ENCODE data around the gene DESI2. TPM values are rescaled to one million over a fixed set of nuclear protein-coding genes. Genes with fewer than 3 reads are reported as not detected.

Gene DESI2
- total RNA-seq, 1 experiment from 2014 or later = 58.7 TPM

DNA sequence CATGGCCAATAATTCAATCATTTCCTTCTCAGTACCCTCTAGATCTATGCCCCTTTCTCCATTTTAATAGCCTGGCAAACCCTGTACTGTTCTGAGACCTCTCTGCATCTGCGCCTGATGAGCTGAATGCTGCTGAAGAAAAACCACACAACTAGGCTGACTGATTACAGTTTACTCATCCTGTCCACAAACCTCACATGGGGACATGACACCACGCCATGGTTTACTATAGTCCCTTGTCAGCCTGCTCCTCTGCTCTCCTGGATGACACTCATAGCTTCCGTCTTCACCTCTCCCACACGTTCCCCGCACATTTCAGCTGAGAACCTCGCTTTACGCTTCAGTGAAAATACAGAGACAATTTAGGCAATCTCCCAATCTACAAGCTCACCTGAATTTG is 59.7 kb downstream of the DESI2 start:
- H3K9me3 ChIP-seq (ENCODE audit: low read length) = no peaks in the 10 kb centered on the region
- no peaks in the 10 kb centered on the region for H3K9me2 ChIP-seq (replicated peaks; ENCODE audit: low read length)
- TF ChIP-seq EZH2 (IDR thresholded peaks at IDR 0.05; ENCODE audit: low read length, unreplicated experiment) = no peak
- TF ChIP-seq, protein P1, sequence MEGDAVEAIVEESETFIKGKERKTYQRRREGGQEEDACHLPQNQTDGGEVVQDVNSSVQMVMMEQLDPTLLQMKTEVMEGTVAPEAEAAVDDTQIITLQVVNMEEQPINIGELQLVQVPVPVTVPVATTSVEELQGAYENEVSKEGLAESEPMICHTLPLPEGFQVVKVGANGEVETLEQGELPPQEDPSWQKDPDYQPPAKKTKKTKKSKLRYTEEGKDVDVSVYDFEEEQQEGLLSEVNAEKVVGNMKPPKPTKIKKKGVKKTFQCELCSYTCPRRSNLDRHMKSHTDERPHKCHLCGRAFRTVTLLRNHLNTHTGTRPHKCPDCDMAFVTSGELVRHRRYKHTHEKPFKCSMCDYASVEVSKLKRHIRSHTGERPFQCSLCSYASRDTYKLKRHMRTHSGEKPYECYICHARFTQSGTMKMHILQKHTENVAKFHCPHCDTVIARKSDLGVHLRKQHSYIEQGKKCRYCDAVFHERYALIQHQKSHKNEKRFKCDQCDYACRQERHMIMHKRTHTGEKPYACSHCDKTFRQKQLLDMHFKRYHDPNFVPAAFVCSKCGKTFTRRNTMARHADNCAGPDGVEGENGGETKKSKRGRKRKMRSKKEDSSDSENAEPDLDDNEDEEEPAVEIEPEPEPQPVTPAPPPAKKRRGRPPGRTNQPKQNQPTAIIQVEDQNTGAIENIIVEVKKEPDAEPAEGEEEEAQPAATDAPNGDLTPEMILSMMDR (conservative IDR thresholded peaks at IDR 0.05; ENCODE audit: low read depth, low read length) = no peak
- TF ChIP-seq EZH2phosphoT487 (IDR thresholded peaks at IDR 0.05; ENCODE audit: borderline replicate concordance, low read length) = no peak
- peak; percentile 58 for ATAC-seq
- H3K4me2 ChIP-seq (ENCODE audit: low read length) = no peak overlapping the region
- no peak overlapping the region for H2AFZ ChIP-seq (ENCODE audit: low read length)
- H3K4me1 ChIP-seq (ENCODE audit: insufficient read depth, low read length) = 0 out of 2 replicates have a peak, but pooled peaks cover 4% of the 10 kb centered on the region
- intact Hi-C loops (cut with micrococcal nuclease) = loop anchor here (5.0 to 10.0 kb wide), 2 partner anchors 58 to 85 kb away; partner anchors contain the start of gene DESI2
- no peak for DNase-seq
- H3K79me2 ChIP-seq (ENCODE audit: low read length) = no peaks in the 10 kb centered on the region
- CTCF ChIA-PET = no interaction called here
- no peaks in the 10 kb centered on the region for H3F3A ChIP-seq (ENCODE audit: low read length, unreplicated experiment)
- no peak overlapping the region for H3K9ac ChIP-seq (ENCODE audit: low read length)
- no peaks in the 10 kb centered on the region for H3K36me3 ChIP-seq (ENCODE audit: low read depth, low read length)
- POLR2A ChIA-PET (ENCODE audit: unreplicated experiment) = no interaction called here
- no peak overlapping the region for H3K27ac ChIP-seq (ENCODE audit: low read length)
- H3K27me3 ChIP-seq (ENCODE audit: low read length) = no peaks in the 10 kb centered on the region
- no peaks in the 10 kb centered on the region for H4K20me1 ChIP-seq (ENCODE audit: low read length)
- BruUV-seq (replicated peaks) = no TSS peak
- H3K4me3 ChIP-seq (ENCODE audit: low read length) = no peak overlapping the region

DNA sequence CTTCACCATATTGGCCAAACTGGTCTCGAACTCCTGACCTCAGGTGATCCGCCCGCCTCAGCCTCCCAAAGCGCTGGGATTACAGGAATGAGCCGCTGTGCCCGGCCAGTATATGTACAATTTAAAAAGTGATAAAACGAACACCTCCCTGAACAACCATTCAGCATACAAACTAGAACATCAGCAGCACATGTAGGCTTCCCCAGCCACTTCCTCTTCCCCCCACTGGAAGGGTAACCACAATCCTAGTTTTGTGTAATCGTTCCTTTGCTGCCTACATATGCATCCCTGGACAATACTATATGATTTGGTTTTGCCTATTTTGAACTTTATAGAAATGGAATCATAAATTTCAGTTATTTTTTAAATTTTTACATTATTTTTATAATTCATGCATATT is 60.4 kb downstream of the DESI2 start:
- BruUV-seq (replicated peaks) = no TSS peak
- intact Hi-C loops (cut with micrococcal nuclease) = loop anchor here (5.0 to 10.0 kb wide), 2 partner anchors 59 to 84 kb away; partner anchors contain the start of gene DESI2
- no peaks in the 10 kb centered on the region for H3F3A ChIP-seq (ENCODE audit: low read length, unreplicated experiment)

DNA sequence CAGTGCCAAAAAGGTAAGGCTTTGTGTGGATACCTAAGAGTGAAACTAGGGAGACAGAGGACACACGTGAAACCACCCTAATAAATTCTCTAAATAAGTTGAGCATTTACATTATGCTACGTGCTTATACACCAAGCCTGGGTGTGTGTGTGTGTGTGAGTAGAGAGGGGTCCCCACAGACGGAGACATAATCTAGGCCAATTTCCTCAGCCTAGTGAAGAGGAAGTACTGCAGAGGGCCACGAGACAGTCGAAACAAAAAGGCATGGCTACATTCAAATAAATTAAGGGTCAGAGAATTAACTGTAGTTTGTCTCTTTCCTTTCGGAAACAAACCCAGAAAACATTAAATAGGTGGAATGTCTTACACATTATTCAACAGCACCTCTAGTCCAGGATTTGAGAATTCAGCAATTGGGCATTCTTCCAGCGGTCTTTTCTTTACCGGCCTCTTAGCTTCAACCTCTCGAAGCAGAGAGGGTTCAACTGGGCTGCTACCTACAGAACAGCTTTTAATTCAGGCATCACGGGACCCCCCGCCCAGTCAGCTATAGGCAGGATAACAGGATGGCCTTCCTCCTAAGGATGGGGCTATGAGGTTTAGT is 75.0 kb downstream of the DESI2 start:
- intact Hi-C loops (cut with micrococcal nuclease) = no loop called here
- ATAC-seq (no peak), DNase-seq (no peak)
- no peaks in the 10 kb centered on the region for H3K9me3 ChIP-seq (ENCODE audit: low read length)
- H3K27ac ChIP-seq (ENCODE audit: low read length) = no peak overlapping the region
- H3K9ac ChIP-seq (ENCODE audit: low read length) = no peak overlapping the region
- no peaks in the 10 kb centered on the region for H3K9me2 ChIP-seq (replicated peaks; ENCODE audit: low read length)
- H3K4me2 ChIP-seq (ENCODE audit: low read length) = no peak overlapping the region
- no peaks in the 10 kb centered on the region for H3F3A ChIP-seq (ENCODE audit: low read length, unreplicated experiment)
- no peak overlapping the region for H2AFZ ChIP-seq (ENCODE audit: low read length)
- H3K36me3 ChIP-seq (ENCODE audit: low read depth, low read length) = no peaks in the 10 kb centered on the region
- no peaks in the 10 kb centered on the region for H4K20me1 ChIP-seq (ENCODE audit: low read length)
- TF ChIP-seq EZH2phosphoT487 (IDR thresholded peaks at IDR 0.05; ENCODE audit: borderline replicate concordance, low read length) (no peak), EZH2 (IDR thresholded peaks at IDR 0.05; ENCODE audit: low read length, unreplicated experiment) (no peak)
- TF ChIP-seq, protein P1 (conservative IDR thresholded peaks at IDR 0.05; ENCODE audit: low read depth, low read length) = no peak
- H3K27me3 ChIP-seq (ENCODE audit: low read length) = no peaks in the 10 kb centered on the region
- H3K79me2 ChIP-seq (ENCODE audit: low read length) = no peaks in the 10 kb centered on the region
- ChIA-PET POLR2A (ENCODE audit: unreplicated experiment) (no interaction called here), CTCF (no interaction called here)
- H3K4me1 ChIP-seq (ENCODE audit: insufficient read depth, low read length) = peaks cover 10% of the 10 kb centered on the region
- no TSS peak for BruUV-seq (replicated peaks)
- H3K4me3 ChIP-seq (ENCODE audit: low read length) = no peak overlapping the region

More for the DNA sequence above, 60.4 kb downstream of the DESI2 start:
- Histone ChIP-seq H3K9me2 (replicated peaks; ENCODE audit: low read length) (no peaks in the 10 kb centered on the region), H3K9ac (ENCODE audit: low read length) (no peak overlapping the region), H3K27ac (ENCODE audit: low read length) (no peak overlapping the region), H3K36me3 (ENCODE audit: low read depth, low read length) (no peaks in the 10 kb centered on the region), H4K20me1 (ENCODE audit: low read length) (no peaks in the 10 kb centered on the region), H3K4me3 (ENCODE audit: low read length) (no peak overlapping the region), H3K79me2 (ENCODE audit: low read length) (no peaks in the 10 kb centered on the region), H3K9me3 (ENCODE audit: low read length) (no peaks in the 10 kb centered on the region), H3K4me2 (ENCODE audit: low read length) (no peak overlapping the region), H2AFZ (ENCODE audit: low read length) (no peak overlapping the region), H3K4me1 (ENCODE audit: insufficient read depth, low read length) (0 out of 2 replicates have a peak, but pooled peaks cover 4% of the 10 kb centered on the region), H3K27me3 (ENCODE audit: low read length) (no peaks in the 10 kb centered on the region)
- ChIA-PET CTCF (no interaction called here), POLR2A (ENCODE audit: unreplicated experiment) (no interaction called here)
- DNase-seq (no peak), ATAC-seq (no peak)
- TF ChIP-seq EZH2phosphoT487 (IDR thresholded peaks at IDR 0.05; ENCODE audit: borderline replicate concordance, low read length) (no peak), EZH2 (IDR thresholded peaks at IDR 0.05; ENCODE audit: low read length, unreplicated experiment) (no peak)
- TF ChIP-seq, protein P1 (conservative IDR thresholded peaks at IDR 0.05; ENCODE audit: low read depth, low read length) = no peak

Data from PC-3 (cell line).